ENCODE data around the gene GOLGA8A.
"Not testable (repeated sequence)": the region's sequence is repeated elsewhere in the genome, so short reads cannot be mapped to it uniquely, and the experiment has no call there.

The GOLGA8A gene, protein sequence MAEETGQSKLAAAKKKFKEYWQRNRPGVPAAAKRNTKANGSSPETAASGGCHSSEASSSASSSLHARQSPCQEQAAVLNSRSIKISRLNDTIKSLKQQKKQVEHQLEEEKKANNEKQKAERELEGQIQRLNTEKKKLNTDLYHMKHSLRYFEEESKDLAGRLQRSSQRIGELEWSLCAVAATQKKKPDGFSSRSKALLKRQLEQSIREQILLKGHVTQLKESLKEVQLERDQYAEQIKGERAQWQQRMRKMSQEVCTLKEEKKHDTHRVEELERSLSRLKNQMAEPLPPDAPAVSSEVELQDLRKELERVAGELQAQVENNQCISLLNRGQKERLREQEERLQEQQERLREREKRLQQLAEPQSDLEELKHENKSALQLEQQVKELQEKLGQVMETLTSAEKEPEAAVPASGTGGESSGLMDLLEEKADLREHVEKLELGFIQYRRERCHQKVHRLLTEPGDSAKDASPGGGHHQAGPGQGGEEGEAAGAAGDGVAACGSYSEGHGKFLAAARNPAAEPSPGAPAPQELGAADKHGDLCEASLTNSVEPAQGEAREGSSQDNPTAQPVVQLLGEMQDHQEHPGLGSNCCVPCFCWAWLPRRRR

DNA sequence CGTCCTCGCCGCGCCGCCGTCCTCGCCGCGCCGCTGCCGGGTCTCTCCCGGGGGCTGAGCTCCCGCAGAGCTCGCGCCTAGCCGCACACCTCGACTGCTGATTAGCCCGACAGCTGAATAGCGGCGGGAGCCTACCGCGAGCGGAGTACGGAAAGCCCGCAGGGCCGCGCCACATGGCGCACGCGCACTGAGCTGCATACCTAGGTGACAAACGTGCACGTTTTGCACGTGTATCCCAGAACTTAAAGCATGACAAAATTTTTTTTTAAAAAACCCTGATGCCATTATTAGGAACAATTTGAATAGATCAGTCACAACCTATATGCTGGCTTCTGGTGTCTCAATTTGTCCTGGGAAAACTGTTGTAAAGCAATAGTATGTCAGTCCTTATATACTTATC, at the start of gene GOLGA8A:
TSS of gene GOLGA8A (minus strand) at position 122 of the 400 bp plus-strand sequence. CDS start 48,117 bp downstream, outside the sequence.
- peak; percentile 86 for DNase-seq

DNA sequence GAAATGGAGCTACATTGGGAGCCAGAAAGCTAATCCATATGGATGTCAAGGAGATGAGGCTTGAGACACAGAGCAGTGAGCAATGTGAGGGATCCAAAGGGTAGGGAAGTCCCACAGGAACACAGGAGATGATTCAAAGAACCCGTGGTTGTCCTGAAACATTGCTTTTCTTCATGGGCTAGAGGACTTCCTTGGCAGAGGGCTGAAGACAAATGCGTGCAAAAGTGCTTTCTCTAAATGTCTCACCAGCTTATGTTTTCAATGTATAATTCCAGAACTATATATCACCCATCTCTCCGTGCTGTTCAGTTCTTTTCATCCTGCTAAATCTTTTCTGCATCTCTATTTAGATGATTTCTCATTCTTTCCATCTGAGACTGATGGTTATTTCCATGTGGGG, 46.0 kb upstream of the GOLGA8A start:
- DNase-seq = no peak

DNA sequence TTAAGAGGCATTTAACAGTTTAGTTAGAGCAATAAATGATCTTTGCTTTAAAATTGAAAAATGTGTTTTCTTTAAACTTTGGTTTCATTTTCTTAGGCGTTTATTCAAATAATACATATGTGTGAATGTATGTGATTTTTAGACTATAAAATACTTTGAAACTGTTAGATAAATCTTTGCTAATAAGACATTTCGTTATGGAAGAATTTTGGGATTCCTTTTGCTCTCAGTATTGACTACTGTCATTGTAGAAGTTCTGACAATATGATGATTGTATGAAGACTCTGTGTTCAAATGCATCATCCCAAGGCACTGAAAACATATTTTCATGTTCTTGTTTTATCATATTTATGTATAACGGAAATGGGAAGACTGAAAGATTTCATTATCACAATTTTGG, 43.8 kb upstream of the GOLGA8A start:
- no peak for DNase-seq

DNA sequence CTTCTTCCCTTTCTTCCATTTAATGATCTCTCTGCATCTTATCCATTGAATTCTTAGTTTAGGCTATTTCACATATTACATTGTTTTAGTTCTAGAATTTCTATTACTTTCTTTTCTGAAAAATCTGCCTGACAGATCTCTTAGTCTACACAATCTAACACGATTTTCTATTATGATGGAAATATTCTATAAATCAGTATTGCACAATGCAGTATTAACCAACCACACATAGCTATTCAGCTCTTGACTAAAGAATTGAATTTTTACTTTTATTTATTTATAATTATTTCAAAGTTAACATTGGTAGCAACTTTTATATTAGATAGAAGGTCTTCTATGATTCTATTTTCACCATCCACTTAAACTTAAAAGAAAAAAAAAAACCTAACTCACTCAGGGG, 36.2 kb upstream of the GOLGA8A start:
- DNase-seq = no peak

DNA sequence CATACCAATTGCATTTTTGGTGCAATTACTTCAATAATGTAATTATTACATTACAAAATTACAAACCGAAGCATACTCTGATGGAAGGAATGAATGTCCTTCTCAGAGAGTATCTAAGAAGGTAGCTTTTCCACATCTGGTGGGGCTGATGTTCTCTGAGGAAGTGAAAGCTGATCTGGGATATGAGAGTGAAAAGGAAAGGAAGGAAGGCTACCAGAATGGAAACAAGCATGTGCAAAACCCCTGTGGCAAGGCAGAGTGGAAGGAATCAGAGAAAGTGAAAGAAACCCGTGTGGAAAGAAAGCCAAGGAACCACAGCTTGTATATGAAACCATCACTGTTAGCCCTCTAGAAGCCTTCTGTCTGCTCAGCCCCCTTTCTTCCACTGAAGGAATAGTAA, 35.3 kb upstream of the GOLGA8A start:
- DNase-seq = no peak

DNA sequence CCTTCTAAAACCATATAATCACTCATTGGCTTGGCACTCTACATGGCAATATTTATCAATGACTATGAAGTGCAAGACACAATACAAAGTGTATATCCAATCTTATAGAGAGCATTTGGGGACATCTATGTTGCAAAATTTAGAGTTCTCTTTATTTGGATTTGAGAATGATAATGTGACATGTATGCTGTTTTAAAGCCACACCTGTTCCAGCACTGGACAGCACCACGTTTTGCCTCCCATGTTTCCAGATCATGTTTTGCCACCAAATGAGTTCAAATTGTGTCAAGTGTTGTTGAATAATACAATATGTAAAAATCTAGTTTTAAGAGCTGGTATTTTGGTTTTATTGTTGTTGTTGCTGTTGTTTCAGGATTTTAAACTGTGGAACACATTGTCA, 33.3 kb upstream of the GOLGA8A start:
- no peak for DNase-seq

DNA sequence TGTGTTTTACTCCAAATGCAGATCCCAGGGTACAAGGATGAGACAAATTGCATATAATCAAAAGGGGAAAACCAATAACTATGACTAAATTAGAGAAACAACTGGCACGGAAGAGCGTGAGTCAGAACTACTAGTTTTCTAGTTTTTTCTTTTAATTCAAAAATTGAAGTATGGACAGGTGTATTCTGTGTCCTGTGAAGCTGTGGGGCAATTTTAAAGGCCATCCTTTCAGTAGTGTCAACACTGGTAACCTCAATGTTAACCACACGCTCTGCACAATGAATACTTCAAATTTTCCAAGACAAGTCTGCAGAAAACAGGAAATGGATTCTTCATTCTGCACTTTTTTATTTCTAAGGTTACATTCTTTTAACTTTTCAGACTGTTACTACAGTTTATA, 32.5 kb upstream of the GOLGA8A start:
- no peak for DNase-seq

DNA sequence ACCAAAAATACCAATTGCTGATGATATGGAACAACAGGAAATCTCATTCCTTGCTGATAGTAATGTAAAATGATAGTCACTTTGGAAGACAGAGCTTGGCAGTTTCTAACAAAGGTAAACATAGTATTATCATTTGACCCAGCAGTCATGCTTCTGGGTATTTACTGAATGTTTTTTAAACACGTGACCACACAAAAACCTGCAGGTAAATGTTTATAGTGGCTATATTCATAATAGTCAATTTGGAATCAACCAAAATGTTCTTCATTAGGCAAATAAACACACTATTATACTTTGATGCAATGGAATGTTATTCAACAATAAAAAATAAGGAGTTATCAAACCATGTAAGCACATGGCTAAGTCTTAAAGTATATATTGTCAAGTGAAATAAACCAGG, 24.1 kb upstream of the GOLGA8A start:
- no peak for DNase-seq

DNA sequence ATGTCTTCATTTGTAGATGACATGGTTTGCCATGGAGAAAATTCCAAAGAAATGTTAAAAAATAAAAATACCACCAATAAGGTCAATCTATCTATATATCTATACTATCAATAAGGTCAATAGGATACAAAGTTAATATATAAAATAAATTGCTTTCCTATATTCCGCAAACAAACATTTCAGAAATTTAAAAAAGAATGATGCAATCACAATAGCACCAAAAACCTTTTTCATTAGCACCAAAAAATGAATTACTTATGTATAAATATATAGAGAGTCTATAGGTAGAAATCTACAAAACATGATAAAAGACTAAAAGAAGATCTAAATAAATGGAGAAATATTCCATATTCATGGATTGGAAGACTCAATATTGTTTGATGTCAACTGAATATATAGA, 22.8 kb upstream of the GOLGA8A start:
- no peak for DNase-seq

DNA sequence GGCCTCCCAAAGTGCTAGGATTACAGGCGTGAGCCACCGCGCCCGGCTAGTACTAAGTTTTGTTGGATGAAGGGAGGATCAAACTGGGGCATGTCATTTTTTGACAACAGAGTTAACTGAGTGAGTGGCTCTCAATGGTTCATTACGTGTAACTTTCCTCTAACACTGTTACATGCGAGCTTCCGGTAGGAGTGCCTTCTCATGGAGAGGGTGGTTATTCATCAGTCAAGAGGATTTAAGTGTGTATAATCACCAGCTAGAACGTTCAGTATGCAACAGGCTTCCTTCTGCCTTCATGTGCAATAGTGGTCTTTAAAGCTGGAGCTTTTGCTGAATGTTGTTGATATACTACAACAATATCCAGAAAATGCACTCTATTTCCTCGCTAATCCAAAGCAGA, 19.1 kb upstream of the GOLGA8A start:
- no peak for DNase-seq

DNA sequence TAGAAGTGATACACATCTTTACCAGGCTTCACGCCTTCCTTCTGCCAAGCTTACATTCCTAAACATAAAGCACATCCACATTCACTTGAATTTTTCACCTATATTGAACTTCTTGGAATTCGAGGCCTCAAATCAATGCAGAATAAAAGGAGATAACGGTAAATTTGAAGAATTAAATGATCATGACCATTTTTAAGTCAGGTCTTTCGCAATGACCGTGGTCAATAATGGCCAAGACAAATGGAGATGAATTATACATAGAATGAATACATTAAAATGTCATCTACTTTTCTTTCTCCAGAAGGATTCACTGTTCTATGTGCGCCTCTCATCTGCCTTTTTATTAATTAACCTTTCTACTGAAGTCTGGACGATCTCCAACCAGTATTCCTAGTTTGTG, 5.3 kb upstream of the GOLGA8A start:
- no peak for DNase-seq

DNA sequence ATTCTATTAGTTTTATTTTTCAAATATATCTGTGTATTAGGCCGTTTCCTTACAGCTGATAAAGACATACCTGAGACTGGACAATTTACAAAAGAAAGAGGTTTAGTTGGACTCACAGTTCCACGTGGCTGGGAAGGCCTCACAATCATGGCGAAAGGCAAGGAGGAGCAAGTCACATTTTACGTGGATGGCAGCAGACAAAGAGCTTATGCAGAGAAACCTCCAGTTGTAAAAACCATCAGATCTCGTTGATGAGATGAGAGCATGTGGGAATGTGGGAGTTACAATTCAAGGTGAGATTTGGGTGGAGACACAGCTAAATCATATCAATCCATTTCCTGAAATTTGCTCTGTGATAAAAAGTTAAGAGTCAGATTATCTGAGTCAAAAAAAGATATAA, 2.3 kb upstream of the GOLGA8A start:
- no peak for DNase-seq

DNA sequence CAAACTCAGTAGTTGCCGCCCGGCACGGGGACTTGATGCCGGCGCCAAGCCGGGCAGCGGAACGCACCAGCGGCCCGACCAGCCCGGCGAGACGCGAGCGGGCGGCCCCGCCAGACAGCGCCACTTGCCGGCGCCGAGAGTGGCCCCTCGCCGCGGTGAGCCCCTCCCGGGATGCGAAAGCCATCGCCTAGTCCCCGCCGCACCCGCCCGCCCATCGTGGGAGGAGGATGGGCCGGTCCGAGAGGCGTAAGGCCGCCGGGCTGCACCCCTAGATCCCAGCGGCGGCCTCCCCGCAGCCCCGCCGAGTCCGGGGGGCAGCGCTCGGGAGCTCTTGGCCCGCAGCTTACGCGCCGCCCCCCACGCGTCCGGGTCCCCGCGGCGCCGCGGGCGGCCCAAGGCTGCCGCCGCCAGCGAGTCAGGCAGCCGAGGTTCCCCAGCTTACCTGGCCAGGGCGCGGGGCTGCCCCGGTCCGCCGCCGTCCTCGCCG, 609 bp downstream of the GOLGA8A start:
- peak; percentile 49 for DNase-seq

DNA sequence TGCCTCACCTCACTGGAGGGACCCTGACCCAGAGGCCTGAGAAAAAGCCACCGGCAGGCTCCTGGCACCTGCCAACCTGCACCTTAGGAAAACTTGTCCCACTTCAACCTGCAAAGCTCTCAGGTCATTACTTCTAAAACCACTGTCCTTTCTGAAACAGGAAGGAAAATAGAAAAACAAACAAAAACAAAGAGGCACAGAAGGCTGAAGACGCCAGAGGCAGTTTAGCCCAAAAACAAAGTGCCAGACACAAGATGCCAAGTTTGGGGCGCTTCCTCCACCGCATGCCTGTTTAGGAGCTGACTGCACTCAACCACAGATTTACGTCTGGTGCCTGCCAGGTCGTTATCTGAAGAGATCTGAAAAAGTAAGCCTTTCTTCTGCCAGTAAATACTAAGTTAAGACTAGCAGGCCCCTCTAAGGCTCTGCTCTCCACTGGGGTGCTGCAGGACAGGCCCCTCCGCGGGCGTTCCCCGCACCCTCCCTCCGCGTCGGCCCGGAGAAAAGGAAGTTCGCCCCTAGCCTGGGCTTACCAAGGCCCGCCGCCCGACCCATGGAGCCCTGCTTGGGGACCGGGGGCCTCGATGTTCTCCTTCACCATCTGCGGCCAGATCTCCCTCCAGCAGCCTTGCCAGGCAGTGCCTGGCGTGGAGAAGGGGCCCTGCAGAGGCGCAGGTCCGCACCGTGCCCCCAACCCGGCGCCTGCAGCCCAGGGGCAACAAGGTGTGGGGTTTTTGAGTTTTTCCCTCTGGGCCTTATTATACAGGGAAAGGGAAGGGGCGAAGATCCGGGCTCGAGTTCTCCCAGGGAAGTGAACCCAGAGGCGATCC, 1.3 kb downstream of the GOLGA8A start:
- no peak for DNase-seq

DNA sequence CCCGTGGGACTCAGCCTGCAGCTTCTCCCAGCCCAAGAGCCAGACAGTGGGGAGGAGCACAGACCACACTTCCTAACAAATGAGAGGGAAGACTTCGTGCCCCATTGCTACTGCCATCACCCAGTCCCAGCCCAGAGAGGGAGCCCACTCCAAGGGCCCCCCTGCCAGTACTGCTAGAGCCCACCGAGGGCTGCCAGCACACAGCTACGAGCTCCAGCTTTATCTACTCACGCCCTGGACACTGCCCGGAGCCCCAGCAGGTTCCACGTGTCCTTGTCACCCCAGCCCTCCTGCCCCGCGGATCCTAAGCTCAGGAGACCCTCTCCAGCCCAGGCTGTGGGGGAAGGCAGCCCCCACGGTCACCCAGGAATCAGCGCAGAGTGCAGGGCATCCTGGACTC, 1.9 kb downstream of the GOLGA8A start:
- no peak for DNase-seq

DNA sequence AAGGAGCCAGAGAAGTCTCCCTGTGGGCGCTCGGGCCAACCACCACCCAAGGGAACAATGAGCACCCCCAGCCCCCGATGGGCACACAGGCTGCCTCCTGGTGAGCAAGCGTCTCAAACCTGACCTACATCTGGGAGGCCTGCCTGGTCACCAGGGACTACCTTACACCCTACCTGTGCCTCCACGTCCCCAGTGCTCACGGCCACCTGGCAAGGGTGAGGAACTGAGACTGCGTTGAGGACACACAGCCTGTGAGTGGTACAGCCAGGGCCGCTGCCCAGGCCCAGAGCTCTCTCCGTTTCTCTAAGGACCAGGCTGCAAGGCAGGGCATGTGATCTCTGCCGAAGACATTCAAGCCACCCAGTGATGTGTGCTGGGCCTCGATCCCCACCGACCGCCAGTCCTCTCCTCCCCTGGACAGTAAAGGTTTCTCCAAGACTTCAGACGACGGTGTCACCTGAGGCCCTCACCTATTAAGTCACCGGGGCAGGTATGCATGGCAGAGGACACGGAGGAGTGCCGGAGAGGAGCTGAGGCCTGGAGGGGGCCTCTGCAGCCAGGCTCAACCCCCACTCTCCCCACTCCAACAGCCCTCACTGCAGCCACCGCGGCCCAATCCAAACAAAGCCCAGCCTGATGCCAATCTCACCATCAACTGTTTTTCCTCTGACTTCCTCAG, 2.8 kb downstream of the GOLGA8A start:
- no peak for DNase-seq

DNA sequence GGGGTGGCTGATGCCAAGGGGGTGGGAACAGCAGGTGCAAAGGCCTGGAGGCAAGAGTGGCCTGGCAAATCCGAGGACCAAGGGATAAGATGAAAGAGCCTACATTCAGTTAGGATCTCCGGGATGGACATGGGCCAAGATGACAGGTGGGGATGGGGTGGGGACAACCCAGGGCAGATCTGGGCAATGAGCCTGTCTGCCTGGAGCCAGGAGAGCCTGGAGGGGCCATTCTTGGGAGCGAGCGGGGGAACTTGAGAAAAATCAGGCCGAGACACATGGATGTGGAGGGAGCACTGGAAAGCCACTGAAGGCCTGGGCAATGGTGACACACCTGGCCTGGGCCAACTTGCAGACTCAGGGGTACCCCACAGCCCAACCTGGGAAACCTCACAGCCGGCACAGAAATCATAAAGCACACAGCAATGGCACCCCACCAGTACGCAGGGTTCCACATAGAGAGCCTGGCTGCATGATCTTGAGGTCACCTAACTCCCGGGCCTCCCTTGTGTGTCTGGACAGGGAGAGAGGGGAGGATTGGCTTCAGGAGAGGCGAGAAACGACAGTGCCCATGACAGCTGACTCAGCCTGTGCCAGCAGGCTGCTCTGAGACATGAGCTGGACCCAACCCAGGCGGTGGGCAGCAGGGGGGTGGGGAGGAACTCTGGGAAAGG, 3.5 kb downstream of the GOLGA8A start:
- not testable (repeated sequence) for DNase-seq

DNA sequence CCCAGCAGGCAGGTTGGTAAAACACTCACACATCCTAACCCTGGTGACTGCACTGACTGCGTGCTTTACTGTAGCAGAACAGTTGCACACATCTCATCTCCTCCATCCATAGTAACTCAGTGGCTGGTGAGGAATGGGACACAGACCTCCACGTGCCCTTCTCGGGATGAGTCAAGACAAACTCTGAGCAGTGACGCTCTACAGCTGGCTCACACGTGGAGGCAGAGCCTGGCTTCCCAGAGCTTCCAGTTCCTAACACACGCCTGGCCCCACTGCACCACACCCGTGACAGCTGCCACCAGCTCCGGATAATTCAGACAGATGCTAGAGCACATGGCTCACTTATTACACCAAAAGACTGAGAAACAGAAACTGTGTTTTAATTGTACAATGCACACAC, 7.0 kb downstream of the GOLGA8A start:
- not testable (repeated sequence) for DNase-seq

DNA sequence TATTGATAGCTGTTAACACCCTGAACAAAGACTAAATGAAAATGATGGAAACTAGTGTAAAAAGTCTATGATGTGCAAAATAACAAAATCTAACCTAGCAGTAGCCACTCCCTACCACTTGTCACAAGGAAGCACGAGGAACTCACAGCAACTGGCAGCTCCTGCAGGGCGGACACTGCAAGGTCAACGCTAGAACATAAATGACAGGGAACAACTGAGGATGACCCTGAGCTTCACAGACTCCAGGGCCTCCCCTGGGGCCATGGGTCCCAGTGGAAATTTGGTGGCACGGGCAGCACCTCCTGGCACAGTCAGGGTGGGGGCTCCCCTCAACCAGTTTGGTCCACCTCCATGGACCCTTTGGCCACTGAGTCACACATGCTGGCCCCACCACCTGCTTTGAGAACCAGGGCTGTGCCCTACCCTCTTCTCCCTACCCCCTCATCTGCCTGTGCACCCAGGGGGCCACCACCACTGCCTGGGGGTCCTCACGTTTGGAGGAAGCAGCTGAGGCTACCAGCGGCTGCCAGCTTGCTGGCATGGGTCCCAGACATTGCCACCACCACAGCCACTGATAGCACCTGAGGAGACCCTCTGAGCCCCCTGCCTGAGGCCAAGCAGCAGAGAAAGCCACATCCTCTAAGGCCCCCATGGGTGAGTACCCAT, 14.1 kb downstream of the GOLGA8A start:
- DNase-seq = not testable (repeated sequence)

DNA sequence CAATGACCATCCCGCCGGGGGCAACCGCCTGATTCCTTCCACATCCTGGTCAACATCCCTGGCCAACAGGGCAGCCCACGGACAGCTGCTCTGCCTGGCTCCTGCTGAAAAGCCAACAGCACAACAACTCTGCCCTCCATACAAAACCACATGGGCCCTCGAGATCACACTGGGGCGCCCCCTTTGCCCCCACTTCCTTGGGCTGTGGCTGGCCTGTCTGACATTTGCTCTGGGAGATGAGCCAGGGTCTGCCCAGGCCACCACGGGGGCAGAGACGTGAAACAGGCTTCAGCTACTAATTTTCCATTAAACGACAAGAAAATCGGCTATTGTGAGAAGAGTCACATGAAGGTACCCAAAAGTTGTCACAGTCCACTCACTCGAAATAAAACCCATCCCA, 16.7 kb downstream of the GOLGA8A start:
- DNase-seq = not testable (repeated sequence)

DNA sequence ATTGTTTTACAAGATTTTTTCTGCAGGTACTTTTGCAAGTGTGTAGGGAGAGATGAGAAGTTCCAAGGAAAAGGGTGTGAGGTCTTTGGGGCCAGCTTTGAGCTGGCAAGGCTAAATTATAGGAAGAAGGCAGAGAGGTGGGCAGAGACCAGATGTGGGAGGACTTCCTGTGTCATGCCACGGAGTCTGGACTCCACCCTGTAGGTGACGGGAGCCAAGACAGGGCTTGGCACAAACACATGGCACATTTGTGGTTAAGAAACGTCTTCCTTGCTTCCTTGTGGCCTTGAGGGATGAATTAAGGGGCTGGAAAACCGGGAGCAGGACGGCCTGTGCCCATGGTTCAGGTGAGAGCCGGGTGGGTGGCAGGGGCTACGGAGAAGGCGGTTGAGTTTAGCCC, 19.2 kb downstream of the GOLGA8A start:
- not testable (repeated sequence) for DNase-seq

DNA sequence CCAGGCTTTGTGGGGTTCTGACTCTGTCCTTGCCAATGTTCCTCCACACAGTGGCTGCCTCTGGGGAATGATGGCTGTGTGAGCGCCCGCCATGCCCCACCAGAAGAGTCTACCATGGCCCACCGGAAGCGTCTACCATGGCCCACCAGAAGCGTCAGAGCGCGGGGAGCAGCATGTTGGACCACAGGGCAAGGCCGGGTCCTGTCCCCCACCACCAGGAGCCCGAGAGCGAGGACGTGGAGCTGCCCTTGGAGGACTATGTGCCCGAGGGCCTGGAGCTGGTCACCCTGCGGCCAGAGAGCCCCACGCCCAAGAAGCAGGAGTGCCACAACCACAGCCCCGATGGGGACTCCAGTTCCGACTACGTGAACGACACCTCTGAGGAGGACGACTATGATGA, 28.1 kb downstream of the GOLGA8A start:
- DNase-seq = not testable (repeated sequence)
